GM18867 (cell line): ENCODE data around the gene ADCY9.

Source experiments
- ATAC-seq: cut with Tn5 transposase; IDR thresholded peaks from one replicate; pipeline ENCODE4 v1.9.1; 2021; ENCODE audit warnings: mild to moderate bottlenecking, moderate library complexity; ENCODE audit not compliant: unreplicated experiment

ADCY9 gene

GRCh38 chr16:4124535-4125294 lies 8.5 kb upstream of the ADCY9 start:
- ATAC-seq, result no peak

- ATAC-seq, result no peak
Observed at GRCh38 chr16:4123616-4124300, 7.5 kb upstream of the ADCY9 start.

GRCh38 chr16:4120176-4120575 lies 3.9 kb upstream of the ADCY9 start:
- ATAC-seq, result no peak

GRCh38 chr16:4117250-4117578 lies 972 bp upstream of the ADCY9 start:
- ATAC-seq, result no peak

- peak; percentile 30 for ATAC-seq
Observed at GRCh38 chr16:4115949-4116318, 308 bp downstream of the ADCY9 start.

GRCh38 chr16:4115209-4115948 lies 863 bp downstream of the ADCY9 start:
- ATAC-seq, result peak; percentile 23

GRCh38 chr16:4114257-4115208 lies 1.7 kb downstream of the ADCY9 start:
- no peak for ATAC-seq

- ATAC-seq, result no peak
Observed at GRCh38 chr16:4113358-4114256, 2.6 kb downstream of the ADCY9 start.

GRCh38 chr16:4111748-4112696 lies 4.2 kb downstream of the ADCY9 start:
- no peak for ATAC-seq

GRCh38 chr16:4110680-4111079 lies 5.6 kb downstream of the ADCY9 start:
- ATAC-seq, result no peak

- no peak for ATAC-seq
Observed at GRCh38 chr16:4110065-4110464, 6.2 kb downstream of the ADCY9 start.

- ATAC-seq, result no peak
Observed at GRCh38 chr16:4109250-4109736, 6.9 kb downstream of the ADCY9 start.

GRCh38 chr16:4106516-4106915 lies 9.7 kb downstream of the ADCY9 start:
- no peak for ATAC-seq

GRCh38 chr16:4105848-4106247 lies 10.4 kb downstream of the ADCY9 start:
- ATAC-seq, result no peak

- ATAC-seq, result no peak
Observed at GRCh38 chr16:4103745-4104144, 12.5 kb downstream of the ADCY9 start.

GRCh38 chr16:4101421-4102219 lies 14.6 kb downstream of the ADCY9 start:
- no peak for ATAC-seq

GRCh38 chr16:4098501-4098900 lies 17.7 kb downstream of the ADCY9 start:
- ATAC-seq, result no peak

GRCh38 chr16:4097826-4098240 lies 18.4 kb downstream of the ADCY9 start:
- ATAC-seq, result no peak
